OCI-LY7 (cell line): Measurements from ENCODE around the gene KCNK4. TPM values are rescaled to one million over a fixed set of nuclear protein-coding genes. Genes with fewer than 3 reads are reported as not detected.

ENCODE experiments used
- BruUV-seq: library from RNA; stranded (reverse); fragments of 400-500 nt; replicated peaks from 2 replicates; lab custom pipeline; 2021; lab: Mats Ljungman, UMichigan
- CTCF ChIA-PET: fragments of 300-600 bp; sonication (Branson Sonifier 250); formaldehyde crosslinking; loops from one replicate; lab custom pipeline; 2022; ENCODE audit warnings: antibody characterized with exemption; ENCODE audit not compliant: unreplicated experiment; lab: Charles Lee
- POLR2A ChIA-PET: fragments of 300-600 bp; sonication (Branson Sonifier 250); formaldehyde crosslinking; loops from one replicate; lab custom pipeline; 2022; ENCODE audit warnings: antibody characterized with exemption; lab: Charles Lee
- DNase-seq: peaks from one replicate; pipeline ENCODE4 v3.0.0-alpha.2; 2015; ENCODE audit warnings: low spot score
- H2AFZ ChIP-seq: fragments of 200-600 bp; sonication (generic), shearing (Covaris generic); 2 replicates; pipeline ENCODE4 v1.6.1; 2014; ENCODE audit warnings: mild to moderate bottlenecking, antibody characterized with exemption, low read length, moderate library complexity
- H3K27ac ChIP-seq: fragments of 200-600 bp; sonication (generic); 2 replicates; pipeline ENCODE4 v1.5.1; 2014; ENCODE audit warnings: mixed run types, low read depth, mild to moderate bottlenecking, moderate library complexity, low read length, inconsistent platforms; ENCODE audit not compliant: poor library complexity, severe bottlenecking
- H3K36me3 ChIP-seq: fragments of 200-600 bp; sonication (generic); 2 replicates; pipeline ENCODE4 v1.6.1; 2014; ENCODE audit warnings: mild to moderate bottlenecking, antibody characterized with exemption, low read length, moderate library complexity, mixed read lengths; ENCODE audit not compliant: insufficient read depth
- H3K4me1 ChIP-seq: fragments of 200-600 bp; sonication (generic); 2 replicates; pipeline ENCODE4 v1.5.1; 2014; ENCODE audit warnings: mild to moderate bottlenecking, low read length; ENCODE audit not compliant: insufficient read depth, poor library complexity, severe bottlenecking
- H3K4me2 ChIP-seq: fragments of 200-600 bp; sonication (generic); 2 replicates; pipeline ENCODE4 v1.6.1; 2014; ENCODE audit warnings: mild to moderate bottlenecking, low read length
- H3K4me3 ChIP-seq: fragments of 200-600 bp; sonication (generic); 2 replicates; pipeline ENCODE4 v1.5.1; 2014; ENCODE audit warnings: mild to moderate bottlenecking, low read depth, low read length; ENCODE audit not compliant: poor library complexity, severe bottlenecking
- H3K79me2 ChIP-seq: fragments of 200-600 bp; sonication (generic); 2 replicates; pipeline ENCODE4 v1.6.1; 2016; ENCODE audit warnings: low read depth, mild to moderate bottlenecking, low read length, moderate library complexity, mixed read lengths; ENCODE audit not compliant: insufficient read depth
- H3K9me2 ChIP-seq: fragments of 200-600 bp; sonication (generic); 2 replicates; pipeline ENCODE4 v1.6.1; 2016; ENCODE audit warnings: mild to moderate bottlenecking, low read length, mixed read lengths; ENCODE audit not compliant: insufficient read depth
- H3K9me3 ChIP-seq: fragments of 200-600 bp; sonication (generic); 2 replicates; pipeline ENCODE4 v1.6.1; 2014; ENCODE audit warnings: mild to moderate bottlenecking, mixed run types, low read length, mixed read lengths
- H4K20me1 ChIP-seq: fragments of 200-600 bp; sonication (generic); 2 replicates; pipeline ENCODE4 v1.6.1; 2014; ENCODE audit warnings: mild to moderate bottlenecking, antibody characterized with exemption, low read length, moderate library complexity, mixed read lengths; ENCODE audit not compliant: insufficient read depth
- EZH2phosphoT487 ChIP-seq: fragments of 200-600 bp; sonication (generic); IDR thresholded peaks from 2 replicates; pipeline ENCODE4 v1.6.1; 2018; ENCODE audit warnings: low read depth, borderline replicate concordance, mild to moderate bottlenecking, mixed run types, antibody characterized with exemption, low read length, moderate library complexity, mixed read lengths
- intact Hi-C: fragments of 100-400 bp; cut with micrococcal nuclease; formaldehyde crosslinking; loops from one replicate; pipeline ENCODE4 v1.10.0; 2022; ENCODE audit not compliant: unreplicated experiment
- total RNA-seq, 2 experiments: library from RNA; depleted of rRNA in 1 of 2; stranded (reverse); fragments of >200 nt in 1 of 2; shearing (Covaris generic) in 1 of 2; gene quantifications; 2 replicates each; pipeline ENCODE4 v1.2.3, GENCODE V29; 2014 to 2022
- TF ChIP-seq, protein P1 (sequence below): fragments of 200-600 bp; sonication (generic); conservative IDR thresholded peaks from 2 replicates; pipeline ENCODE4 v1.5.1; 2014; ENCODE audit warnings: mild to moderate bottlenecking, antibody characterized with exemption, low read length, moderate library complexity, mixed read lengths

Gene KCNK4
- total RNA-seq, 2 experiments from 2014 or later, result 0.80 to 0.95 TPM

DNA sequence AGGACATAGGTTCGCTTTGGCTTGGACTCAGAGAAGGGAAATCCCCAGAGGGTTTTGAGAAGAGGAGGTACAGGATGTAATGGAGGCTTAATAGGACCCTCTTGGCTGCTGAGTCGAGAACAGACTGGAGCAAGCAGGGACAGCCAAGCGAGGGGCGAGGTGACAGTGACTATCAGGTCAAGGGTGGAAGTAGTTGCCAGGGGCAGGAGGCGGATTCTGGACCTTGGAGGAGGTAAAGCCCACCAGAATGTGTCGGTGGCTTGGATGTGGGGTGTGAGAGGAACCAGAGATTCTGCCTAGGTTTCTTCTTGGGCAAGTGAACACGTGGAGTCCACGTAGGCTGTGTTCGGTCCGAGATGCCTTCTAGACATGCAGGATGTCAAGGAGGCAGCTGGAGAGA, 21.8 kb downstream of the KCNK4 start:
- Histone ChIP-seq H3K36me3 (peaks cover 71% of the 10 kb centered on the region), H3K4me3 (no peak overlapping the region), H3K27ac (no peak overlapping the region), H3K9me3 (no peaks in the 10 kb centered on the region), H3K9me2 (no peaks in the 10 kb centered on the region), H3K4me1 (peaks cover 17% of the 10 kb centered on the region), H3K79me2 (peaks cover 4% of the 10 kb centered on the region), H4K20me1 (no peaks in the 10 kb centered on the region), H2AFZ (no peak overlapping the region), H3K4me2 (no peak overlapping the region)
- ChIA-PET CTCF (no interaction called here), POLR2A (no interaction called here)
- TF ChIP-seq EZH2phosphoT487, result no peak
- TF ChIP-seq, protein P1, sequence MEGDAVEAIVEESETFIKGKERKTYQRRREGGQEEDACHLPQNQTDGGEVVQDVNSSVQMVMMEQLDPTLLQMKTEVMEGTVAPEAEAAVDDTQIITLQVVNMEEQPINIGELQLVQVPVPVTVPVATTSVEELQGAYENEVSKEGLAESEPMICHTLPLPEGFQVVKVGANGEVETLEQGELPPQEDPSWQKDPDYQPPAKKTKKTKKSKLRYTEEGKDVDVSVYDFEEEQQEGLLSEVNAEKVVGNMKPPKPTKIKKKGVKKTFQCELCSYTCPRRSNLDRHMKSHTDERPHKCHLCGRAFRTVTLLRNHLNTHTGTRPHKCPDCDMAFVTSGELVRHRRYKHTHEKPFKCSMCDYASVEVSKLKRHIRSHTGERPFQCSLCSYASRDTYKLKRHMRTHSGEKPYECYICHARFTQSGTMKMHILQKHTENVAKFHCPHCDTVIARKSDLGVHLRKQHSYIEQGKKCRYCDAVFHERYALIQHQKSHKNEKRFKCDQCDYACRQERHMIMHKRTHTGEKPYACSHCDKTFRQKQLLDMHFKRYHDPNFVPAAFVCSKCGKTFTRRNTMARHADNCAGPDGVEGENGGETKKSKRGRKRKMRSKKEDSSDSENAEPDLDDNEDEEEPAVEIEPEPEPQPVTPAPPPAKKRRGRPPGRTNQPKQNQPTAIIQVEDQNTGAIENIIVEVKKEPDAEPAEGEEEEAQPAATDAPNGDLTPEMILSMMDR, result no peak
- intact Hi-C loops, result no loop called here
- no peak for DNase-seq
- no TSS peak for BruUV-seq

DNA sequence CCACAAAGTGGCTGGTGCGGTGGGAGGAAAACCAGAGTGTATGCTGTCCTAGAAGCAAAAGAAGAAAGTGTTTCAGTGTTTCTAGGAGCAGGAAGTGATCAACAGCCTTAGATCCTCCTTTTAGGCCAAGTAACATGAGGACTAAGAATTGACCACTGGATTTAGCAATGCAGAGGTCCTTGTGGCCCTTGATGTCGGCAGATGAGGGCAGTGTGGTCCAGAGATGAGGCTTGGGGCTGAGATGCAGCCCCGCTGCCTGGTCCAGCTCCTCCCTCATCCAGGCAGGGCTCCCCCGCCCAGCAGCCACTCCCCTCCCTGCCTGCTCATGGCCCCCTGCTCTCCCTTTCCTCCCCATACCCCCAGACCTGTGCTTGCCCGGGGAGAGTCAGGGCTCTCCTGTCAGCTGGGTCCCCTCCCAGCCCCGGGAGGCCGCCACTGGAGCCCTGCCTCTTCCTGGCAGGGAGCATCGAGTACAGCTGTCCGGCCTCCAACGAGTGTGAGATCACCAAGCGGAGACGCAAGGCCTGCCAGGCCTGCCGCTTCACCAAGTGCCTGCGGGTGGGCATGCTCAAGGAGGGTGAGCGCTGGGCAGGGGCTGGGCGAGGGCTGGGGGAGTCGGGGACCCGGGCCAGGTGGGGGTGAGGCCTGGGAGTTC, 22.5 kb downstream of the KCNK4 start:
- ChIA-PET CTCF (no interaction called here), POLR2A (no interaction called here)
- H3K79me2 ChIP-seq, result peaks cover 9% of the 10 kb centered on the region; the same call in 1 of the 2 replicates

More for the DNA sequence above, 22.5 kb downstream of the KCNK4 start:
- no TSS peak for BruUV-seq
- Histone ChIP-seq H4K20me1 (no peaks in the 10 kb centered on the region), H3K27ac (no peak overlapping the region), H2AFZ (no peak overlapping the region), H3K36me3 (peaks cover 68% of the 10 kb centered on the region), H3K4me3 (no peak overlapping the region), H3K9me3 (no peaks in the 10 kb centered on the region), H3K4me1 (peaks cover 17% of the 10 kb centered on the region), H3K9me2 (no peaks in the 10 kb centered on the region), H3K4me2 (no peak overlapping the region)
- TF ChIP-seq, protein P1, result no peak
- TF ChIP-seq EZH2phosphoT487, result no peak
- intact Hi-C loops, result no loop called here
- no peak for DNase-seq
